ENCODE results near the gene BCL2.
A peak's percentile ranks its signal among the peaks of the same experiment; 100 is the strongest.

The BCL2 gene

DNA sequence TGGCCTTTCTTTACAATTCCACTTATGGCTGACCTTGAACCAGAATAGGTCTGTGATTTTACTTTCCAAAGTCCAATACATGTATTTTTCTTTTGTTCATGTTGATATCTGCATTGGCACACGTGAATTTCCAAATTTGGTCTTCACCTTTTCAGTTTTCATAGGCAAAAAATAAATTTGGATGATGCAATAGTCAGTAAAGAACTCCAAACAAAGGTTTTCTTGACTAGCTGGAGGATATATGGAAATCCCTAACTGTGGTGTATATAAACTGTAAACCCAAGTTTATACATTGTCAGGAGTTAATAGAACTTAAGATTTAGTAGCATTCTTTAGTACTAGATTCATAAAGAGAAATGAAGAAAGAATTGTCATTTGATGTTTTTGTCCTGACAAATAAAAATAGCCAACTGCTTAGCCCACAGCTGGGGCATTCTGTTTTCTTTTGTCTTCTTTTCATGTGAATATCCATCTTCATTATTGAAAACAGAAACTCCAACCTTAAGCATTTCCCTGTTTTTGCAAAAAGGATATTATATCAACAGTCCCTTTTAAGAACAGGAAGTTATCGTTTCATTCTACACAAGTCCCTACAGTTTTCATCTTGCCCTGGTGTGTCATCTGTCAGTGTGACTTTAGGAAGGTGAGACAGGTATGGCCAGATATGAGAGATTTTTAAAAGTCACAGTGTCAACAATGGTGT, 132.9 kb downstream of the BCL2 start:
- DNase-seq, result no peak

DNA sequence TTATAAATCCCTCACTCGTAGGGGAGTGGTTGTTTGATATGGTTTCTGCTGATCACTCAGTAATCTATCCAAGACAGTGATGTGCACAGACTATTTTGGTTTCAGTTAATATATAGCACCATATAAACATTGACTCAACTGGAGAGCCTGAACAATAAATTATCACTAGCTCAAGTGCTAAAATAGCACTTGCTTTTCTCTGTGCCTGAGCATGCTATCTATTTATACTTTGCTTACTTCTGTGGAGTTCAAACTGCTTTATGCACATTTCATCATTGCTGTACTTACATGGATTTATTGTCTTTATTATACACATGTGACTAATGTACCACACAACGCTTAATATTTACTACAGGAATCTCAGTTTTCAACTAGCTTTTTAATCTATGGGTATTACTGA, 133.6 kb downstream of the BCL2 start:
- DNase-seq, result no peak

DNA sequence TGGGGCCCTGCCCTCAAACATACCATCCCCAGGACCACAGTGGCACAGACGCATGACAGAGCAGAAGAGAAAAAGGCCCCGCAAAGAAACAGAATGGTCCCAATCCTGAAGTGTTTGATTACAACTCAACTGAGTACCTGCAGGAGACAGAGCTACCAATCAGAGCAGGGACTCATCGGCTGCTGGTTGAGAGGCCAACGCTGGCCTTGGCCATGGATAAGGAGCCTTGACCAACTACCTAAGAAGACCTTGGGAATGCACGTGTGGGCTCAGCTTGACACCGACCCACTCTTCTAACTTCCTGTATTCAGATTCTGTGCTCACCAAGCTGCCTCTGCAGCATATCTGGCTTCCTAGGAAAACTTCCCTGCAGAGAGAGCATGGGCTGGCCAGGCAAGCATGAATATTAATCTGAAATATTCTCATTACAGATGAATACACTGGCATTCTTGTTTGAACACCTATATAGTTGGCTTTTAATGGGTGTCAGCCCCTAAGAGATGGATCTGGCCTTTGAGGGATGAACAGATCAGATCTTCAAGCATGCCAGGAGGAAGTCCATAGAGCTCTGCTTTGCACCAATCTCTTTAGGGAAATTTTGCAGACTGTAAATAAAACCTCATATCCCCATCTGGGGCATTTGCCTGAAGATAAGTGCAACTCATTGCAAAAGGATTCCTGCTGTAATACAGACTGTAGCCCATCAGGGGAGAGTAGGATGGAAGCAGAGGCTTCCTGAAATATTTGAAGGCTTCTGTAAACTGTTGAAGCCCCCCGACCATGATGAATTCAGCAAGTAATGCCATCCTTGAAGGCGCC, 135.4 kb downstream of the BCL2 start:
- DNase-seq, result no peak

DNA sequence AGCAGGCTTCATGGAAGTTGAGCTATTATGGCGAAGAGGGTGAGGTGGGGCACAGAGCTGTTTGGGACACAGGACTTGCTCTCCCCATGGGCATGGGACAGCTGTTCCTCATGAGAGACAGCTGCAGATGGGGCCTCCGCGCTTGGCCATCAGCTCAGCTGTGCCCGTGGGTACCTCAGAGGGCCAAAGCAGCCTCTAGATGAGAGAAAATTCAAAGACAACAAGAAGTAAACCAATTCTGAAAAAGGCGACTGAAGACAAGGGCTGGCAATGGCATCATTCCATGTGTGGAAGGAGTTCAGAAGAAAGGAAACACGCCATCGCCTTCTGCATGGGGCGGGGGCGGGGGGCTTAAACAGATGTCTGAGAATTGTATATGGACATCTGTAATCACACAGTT, 136.2 kb downstream of the BCL2 start:
- no peak for DNase-seq

DNA sequence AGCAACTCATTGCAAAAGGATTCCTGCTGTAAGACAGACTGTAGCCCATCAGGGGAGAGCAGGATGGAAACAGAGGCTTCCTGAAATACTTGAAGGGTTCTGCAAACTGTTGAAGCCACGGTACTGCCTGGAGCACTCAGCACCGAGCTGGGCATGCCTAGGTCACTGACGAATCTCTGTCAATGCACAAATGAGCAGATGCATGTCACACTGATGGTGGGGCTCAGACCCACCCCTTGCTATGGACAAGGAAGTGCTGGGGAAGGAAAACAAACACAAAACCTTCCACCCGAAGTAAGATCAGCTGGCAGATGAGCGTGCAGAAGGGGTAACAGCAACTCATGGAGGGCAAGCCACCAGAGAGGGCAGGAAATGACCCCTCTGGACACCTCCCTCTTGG, 136.7 kb downstream of the BCL2 start:
- DNase-seq, result no peak

DNA sequence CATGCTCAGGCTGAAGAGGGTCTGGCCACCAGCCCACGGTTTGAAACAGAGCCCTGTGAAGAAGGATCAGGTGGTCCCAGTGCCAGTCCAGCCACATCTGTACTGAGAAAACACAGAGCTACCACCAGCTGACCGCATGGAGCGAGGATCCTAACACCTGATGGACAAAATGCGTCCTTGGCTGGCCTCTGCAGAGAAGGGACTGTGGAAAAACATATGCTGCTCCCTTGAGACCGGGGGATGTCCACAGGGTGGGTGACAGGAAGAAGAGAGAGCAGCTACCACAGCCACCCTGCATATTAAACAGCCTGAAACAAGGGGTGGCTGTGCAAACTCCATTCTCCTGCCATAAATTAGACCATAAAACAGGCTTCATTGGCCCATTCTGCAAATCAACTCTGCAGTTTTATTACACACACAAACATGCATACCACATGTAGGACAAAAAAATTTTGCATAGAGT, 137.2 kb downstream of the BCL2 start:
- DNase-seq, result no peak

DNA sequence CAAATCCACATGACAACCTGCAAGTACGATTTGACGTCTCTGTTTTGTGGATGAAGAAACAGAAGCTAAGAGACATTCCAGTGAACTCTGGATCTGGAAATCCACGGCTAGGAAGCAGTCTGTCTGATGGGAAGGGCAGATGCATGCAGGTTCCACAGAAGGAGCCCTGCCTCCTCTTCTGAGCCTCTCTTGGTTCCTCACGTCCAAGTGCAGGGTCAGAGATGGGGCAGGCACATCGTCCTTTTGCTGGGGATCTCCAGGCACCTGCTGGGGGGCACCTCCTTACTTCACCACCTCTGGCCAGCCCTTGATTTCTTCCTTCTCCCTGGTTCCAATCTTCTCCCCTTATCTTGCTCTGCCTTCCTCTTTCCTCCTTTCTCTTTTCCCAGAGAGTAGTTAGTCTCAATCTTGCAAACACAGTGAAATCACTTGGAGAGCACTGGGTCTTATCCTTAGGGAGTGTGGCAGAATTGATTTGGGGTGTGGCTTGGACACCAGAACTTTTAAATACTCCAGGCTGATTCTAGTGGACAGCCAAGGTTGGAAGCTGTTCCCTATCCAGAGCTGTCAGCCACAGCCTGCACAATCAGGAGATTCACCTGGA, 137.8 kb downstream of the BCL2 start:
- no peak for DNase-seq

DNA sequence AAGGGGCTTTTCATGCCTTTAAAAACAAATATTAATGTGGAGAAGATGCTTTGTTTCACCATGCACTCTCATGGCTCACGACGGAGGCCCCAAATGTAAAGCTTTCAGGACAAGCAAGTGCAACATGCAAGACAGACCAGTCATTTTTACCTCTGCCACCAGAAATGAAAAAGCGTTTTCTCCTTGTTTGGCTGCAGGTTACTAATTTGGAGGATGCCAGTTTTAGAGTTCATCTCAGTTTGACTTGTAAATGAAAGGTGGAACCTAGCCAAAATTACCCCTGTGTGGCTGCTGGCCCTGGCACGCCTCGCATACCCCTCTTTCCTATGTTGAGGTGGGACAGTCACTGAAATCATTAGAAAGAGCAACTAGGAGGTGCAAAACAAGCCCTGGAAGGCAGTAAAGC, 138.6 kb downstream of the BCL2 start:
- no peak for DNase-seq

DNA sequence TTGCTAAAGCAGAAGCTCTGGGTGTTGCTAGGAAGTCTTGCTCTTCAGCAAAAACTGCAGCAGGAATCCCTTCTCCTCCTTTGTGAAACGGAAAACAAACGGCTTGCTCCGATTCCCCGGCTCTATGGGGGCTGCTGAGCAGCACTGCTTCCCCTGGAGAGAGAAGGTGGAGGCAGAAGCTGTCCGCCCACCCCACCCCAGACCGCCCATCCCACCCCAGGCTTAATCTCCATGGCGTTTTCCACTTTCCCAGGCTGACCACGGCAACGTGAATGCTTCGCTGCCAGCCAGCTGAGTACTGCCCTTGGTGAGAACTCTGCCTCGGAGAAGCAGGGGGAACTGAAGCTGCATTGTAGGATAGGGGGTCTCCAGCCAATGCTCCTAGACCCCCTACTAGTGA, 139.2 kb downstream of the BCL2 start:
- peak in 9 of 58 donors; percentile 11 to 79 (median 25) for DNase-seq

DNA sequence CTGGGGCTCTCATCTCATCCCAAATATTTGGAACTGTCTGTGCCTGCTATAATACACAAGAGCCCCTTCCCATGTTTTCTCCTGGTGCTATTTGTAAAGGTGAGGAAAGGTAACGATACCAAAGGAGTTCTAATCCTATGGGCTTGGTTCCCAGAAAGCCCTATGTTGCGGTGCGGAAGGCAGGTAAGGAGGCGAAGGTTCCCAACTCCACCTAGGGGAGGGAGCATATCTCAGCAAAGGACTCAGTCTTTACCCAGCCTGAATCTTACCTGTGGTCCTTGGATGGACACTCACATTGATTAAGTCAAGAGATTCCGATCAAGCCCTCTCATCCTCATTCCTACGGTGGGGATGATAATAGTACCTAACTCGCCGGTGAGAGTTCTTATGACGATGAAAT, 140.1 kb downstream of the BCL2 start:
- DNase-seq, result no peak

DNA sequence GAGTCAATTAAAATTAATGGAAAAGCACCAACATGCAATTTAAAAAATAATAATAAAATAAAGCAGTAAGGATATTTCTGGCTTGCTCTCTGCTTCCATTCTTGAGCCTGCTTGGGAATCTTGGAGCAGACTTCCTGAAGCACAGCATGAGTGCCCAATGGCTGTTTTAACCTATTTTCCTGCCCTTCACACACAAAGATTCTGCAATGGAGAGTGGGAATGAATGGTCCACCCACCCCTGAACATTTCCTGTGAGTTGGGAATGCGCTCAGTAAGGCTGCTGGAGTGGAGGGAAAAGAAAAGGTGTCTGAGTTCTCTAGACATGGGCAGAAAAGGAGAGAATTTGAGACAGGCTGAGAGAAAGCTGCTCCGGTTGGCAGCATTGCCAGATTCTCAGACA, 140.6 kb downstream of the BCL2 start:
- peak in 1 of 58 donors; percentile 30 for DNase-seq

DNA sequence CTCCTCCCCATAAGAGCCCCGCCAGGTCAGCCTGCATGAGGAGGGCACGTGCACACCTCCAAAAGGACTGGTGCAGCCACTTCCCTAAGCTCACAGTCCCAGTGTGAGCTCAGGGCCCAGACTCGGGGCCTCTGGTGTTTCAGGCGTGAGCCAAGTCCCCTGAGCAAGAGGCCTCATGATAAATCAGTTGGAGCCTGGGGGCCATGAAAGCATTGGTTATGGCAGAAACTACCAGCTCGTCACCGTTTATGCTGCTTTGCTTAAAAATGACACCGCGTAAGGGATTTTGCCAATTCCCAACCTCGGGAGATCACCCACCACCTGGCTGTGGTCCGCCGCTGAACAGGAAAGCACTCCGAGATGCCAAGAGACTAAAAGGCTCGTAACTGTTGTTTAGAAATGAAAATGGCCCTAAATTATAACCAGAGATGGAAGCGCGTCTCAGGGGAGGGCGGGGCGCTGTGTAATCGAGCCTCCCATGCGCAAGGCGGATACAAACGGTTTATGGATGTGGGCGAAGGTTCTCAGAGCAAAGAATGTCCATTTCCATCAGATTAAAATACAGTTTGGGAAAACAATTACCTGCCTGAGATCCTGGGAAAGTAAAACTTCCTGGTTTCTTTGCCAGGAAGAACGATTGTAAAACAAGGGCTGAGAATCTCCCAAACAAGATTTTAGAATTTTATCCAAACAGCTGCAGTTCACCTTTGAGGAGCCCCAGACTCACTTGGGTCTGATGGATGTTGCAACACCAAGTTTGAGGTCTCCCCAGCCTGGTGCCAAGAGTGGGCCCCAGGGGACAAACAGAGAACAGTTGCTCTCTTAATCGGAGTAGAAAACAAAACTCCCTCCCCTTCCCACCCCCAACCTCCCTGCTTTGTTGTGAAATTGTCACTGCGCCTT, 141.4 kb downstream of the BCL2 start:
- DNase-seq, result peak in 5 of 58 donors; percentile 26 to 42 (median 33)

DNA sequence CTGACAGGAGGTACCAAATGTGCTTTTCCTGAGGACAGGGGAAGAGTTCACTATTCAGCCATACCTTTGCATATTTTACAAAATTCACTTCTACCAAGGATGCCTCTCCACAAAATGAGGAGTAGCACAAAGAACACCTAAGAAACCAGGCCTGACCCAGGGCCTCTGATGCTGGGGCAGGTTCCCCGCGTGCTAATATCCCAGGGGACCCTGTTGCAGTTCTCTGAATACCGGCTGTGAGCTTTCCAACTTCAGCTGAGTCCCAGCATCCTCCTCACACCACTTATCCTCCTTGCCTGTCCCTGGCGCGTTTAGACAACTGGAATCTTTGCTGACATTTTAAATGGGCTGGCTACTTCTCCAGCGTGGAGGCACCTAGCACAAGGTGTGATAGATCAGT, 142.3 kb downstream of the BCL2 start:
- no peak for DNase-seq

DNA sequence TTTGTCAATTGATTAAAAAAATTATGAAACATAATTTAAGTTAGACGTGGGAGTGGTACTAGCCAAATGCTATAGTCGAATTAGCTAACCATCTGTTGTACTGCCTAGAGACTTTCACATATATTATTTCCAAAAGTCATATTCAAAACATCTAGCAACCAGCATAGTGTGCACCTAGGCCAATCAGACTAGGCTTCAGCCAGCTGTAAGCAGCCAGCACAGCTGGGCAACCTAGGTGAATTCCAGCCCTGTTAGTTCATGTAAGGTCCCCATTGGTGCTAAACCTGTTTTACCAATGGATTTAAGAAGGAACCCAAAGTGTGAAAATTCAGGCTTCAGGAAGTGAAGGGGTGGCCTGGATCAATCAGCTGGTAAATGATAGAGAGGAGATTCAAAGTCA, 144.3 kb downstream of the BCL2 start:
- no peak for DNase-seq

DNA sequence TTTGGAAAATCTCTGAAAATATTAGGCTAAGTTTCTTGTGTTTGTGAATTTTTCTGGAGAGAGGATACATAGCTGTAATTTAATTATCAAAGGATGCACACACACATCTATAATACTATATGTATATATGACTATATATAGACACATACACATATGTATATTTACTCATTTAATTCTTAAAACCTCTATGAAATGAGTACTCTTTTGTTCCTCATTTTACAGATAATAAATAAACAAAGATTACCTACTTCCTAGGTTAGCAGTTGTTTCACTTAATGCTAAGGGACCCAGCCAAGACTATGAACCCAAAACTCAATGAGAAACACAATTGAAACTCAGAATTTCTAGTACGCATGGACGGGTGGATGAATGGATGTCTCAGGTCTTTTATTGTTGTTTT, 145.6 kb downstream of the BCL2 start:
- no peak for DNase-seq

DNA sequence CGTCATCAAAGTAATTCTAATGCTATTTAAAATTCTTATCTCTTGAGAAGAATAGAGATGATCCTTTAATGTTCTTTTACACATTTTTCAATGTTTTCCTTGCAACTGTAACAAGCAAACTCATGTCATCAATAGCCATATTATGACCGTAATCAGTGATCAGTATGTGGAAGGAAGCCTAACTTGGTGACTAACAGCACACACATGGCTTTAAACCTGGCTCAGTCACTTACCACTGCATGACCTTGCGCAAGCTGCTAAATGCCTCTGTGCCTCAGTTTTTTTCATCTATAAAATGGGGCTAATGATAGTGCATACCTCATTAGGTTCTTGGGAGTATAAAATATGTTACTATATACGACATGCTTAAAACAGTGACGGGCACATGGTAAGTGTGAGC, 149.7 kb downstream of the BCL2 start:
- DNase-seq, result no peak

DNA sequence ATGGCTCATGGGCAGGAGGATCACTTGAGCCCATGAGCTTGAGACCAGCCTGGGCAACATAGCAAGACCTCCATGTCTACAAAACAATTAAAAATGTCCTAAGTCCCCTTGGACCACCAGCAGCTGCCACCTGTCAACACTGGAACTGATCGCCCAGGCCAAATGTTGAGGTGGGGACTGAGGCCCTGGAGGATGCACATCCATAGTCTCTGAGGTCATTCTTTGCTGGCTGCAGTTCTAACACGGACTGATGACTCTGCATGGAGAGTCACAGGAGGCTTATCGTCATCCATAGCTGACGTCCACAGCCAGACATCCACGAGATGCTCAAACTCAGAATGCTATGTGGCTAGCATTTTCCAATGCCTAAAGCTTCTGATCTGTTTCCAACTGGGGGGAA, 151.3 kb downstream of the BCL2 start:
- no peak for DNase-seq

DNA sequence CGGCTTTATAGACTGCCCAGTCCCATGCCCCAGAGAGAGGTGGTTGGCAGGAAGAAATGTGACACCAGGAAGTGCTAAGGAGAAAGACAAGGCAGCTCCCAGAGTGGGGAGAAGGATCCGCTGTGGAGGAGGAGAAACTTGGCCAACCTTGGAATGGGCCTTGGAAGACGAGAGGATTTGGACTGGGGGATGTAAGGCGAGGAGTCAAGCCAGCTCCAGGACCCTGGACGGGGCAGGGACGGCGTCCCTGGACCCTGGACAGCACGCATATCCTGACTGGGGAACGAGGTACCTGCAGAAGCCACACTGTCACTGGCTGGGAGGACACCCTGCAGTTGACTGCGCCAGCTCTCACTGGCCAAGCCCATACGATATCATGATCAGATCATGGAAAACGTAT, 153.4 kb downstream of the BCL2 start:
- DNase-seq, result no peak

DNA sequence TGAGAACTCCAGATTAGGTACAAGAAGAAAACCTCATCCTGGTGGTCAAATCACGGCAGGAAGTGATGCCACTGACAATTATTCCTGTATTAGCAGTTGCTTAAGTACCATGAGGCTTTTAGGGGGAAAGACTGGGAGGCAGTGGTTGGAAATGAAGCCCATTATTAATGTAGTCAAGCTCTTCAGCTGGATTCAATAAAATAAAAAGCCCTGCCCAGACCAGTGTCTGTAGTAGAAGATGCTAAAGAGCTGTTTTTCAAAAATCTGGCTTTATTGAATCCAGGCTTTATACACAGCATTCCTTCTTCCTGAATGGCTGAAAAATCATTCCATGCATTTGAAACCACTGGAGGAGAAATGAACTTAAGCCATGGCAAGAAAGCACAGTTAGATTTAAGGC, 155.2 kb downstream of the BCL2 start:
- DNase-seq, result no peak

DNA sequence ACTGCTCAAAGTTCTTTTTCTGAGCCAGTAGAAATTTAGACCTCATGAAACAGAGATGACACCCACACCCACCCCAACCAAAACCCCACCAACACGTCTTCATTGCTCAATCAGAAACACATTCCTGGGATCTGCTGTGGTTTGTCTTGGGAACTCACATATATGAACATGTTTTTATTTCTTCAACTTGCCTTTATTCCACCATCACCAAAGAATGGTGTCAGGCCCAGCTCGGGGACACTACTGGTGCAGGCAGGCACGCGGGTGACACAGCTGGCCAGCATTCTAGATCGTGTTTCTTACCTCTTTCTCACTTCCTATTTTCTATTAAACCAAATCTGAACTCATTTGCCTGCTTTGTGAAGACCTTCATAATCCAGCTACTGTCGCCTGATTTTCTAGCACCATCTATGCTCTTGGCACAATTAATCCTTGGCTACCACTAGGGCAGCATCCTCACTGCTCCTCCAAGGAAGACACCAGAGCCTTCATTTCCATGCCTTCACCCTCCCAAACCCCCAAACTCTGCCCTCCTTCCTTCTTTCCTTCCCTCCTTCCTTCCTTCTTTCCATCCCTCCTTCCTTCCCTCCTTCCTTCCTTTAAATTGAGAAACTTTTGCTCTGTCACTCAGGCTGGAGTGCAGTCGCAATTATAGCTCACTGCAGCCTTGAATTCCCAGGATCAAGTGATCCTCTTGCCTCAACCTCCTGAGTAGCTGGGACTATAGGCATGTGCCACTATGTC, 157.1 kb downstream of the BCL2 start:
- no peak for DNase-seq

DNA sequence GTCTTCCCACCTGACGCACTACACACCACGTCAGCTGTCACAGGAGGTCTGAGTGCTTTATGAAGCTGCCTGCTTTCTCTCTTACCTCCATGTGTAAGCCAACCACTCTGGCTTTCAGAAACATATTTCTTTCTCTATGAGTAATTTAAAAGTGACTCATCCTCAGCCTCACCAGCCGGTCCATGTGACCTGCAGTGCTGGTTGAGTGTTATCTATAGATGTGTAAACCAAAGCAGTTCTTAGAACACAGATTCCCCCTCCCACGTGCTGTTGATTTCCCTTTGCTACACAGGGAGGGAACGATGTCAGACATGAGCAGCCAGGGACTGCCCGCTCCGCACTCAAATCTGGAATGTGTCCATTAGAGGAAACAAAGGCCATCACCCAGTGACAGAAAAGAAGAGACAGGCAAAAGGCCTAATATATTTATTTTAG, 157.8 kb downstream of the BCL2 start:
- DNase-seq, result peak in 36 of 58 donors; percentile 9 to 84 (median 35)
